Activated T-cell treated with anti-CD3 and anti-CD28 coated beads, Interleukin-2, amount 50 U/mL, for 72 hours (primary cell): ENCODE measurements around the gene ZBTB47. TPM values are rescaled to one million over a fixed set of nuclear protein-coding genes. Genes with fewer than 3 reads are reported as not detected.
A peak's percentile ranks its signal among the peaks of the same experiment; 100 is the strongest.

Experiments
- ATAC-seq, 2 donors: fragments of 150-1000 bp; cut with Tn5 transposase; replicated peaks in 1 of 2; 2 replicates each; pipeline ENCODE4 v1.10.0; 2021; ENCODE audit warnings: moderate library complexity in 2 of 2, mild to moderate bottlenecking in 1 of 2
- DNase-seq, 2 donors: peaks; one replicate each; pipeline ENCODE4 v3.0.0; 2021 to 2022; ENCODE audit warnings: mixed read lengths in 1 of 2
- H3K27ac Mint-ChIP-seq: one replicate; pipeline ENCODE4 v1.8.0; 2022; ENCODE audit warnings: mild to moderate bottlenecking, moderate library complexity, mixed read lengths
- H3K27me3 Mint-ChIP-seq: one replicate; pipeline ENCODE4 v1.8.0; 2022; ENCODE audit warnings: low read depth, mixed read lengths
- H3K36me3 Mint-ChIP-seq, 2 donors: one replicate each; pipeline ENCODE4 v1.8.0; 2022; ENCODE audit warnings: mixed read lengths in 2 of 2, mild to moderate bottlenecking in 1 of 2; ENCODE audit not compliant: insufficient read depth in 2 of 2
- H3K4me1 Mint-ChIP-seq: one replicate; pipeline ENCODE4 v1.8.0; 2022; ENCODE audit warnings: low read depth, mixed read lengths
- H3K4me3 Mint-ChIP-seq, 2 donors: one replicate each; pipeline ENCODE4 v1.8.0; 2022; ENCODE audit warnings: mild to moderate bottlenecking in 2 of 2, mixed read lengths in 2 of 2, moderate library complexity in 2 of 2
- H3K9me3 Mint-ChIP-seq, 2 donors: one replicate each; pipeline ENCODE4 v1.8.0; 2022; ENCODE audit warnings: mixed read lengths in 2 of 2
- total RNA-seq, 2 donors: library from RNA; stranded (reverse); gene quantifications; one replicate each; pipeline ENCODE4 v1.2.3, GENCODE V29; 2022

The ZBTB47 gene
- under 1 TPM; 0.55 to 0.69 TPM for total RNA-seq

- no peak within 1 kb of the TSS for H3K27ac Mint-ChIP-seq
- no peaks in the 10 kb centered on the region for H3K36me3 Mint-ChIP-seq
- peaks cover 20% of the 10 kb centered on the region for H3K4me1 Mint-ChIP-seq
- ATAC-seq (peak in 1 of 2 donors; percentile 7), DNase-seq (no peak)
- peaks cover 14% of the 10 kb centered on the region for H3K27me3 Mint-ChIP-seq
- H3K4me3 Mint-ChIP-seq = peak within 1 kb of the TSS; percentile 81 to 89
- H3K9me3 Mint-ChIP-seq = no peaks in the 10 kb centered on the region
These were observed at the start of gene ZBTB47 for GRCh38 chr3:42653560-42654330. Gene ZBTB47, plus strand, starts transcription at chr3:42653697. Its CDS starts 4,659 bp downstream, at chr3:42658356.

- ATAC-seq (no peak), DNase-seq (no peak)
- Mint-ChIP-seq H3K4me1 (peaks cover 67% of the 10 kb centered on the region), H3K27ac (no peak overlapping the region), H3K4me3 (no peak overlapping the region), H3K9me3 (no peaks in the 10 kb centered on the region), H3K27me3 (no peaks in the 10 kb centered on the region), H3K36me3 (peaks cover 8 to 27% of the 10 kb centered on the region in 2 donors)
These were observed 47.8 kb upstream of the ZBTB47 start for GRCh38 chr3:42605546-42606173.

GRCh38 chr3:42608581-42608980 is 44.9 kb upstream of the ZBTB47 start:
- peaks cover 8 to 32% of the 10 kb centered on the region in 2 donors for H3K36me3 Mint-ChIP-seq

GRCh38 chr3:42610976-42611375 is 42.5 kb upstream of the ZBTB47 start:
- H3K4me3 Mint-ChIP-seq = peak overlapping the region in 1 of 2 donors; percentile 59
- H3K4me1 Mint-ChIP-seq = peaks cover 63% of the 10 kb centered on the region
- no peak for ATAC-seq
- H3K36me3 Mint-ChIP-seq = peaks cover 6 to 21% of the 10 kb centered on the region in 2 donors
- no peak for DNase-seq
- H3K9me3 Mint-ChIP-seq = no peaks in the 10 kb centered on the region
- H3K27me3 Mint-ChIP-seq = no peaks in the 10 kb centered on the region
- peak overlapping the region; percentile 91 for H3K27ac Mint-ChIP-seq

More at GRCh38 chr3:42608581-42608980, 44.9 kb upstream of the ZBTB47 start:
- DNase-seq (no peak), ATAC-seq (no peak)
- H3K4me3 Mint-ChIP-seq = no peak overlapping the region
- H3K27ac Mint-ChIP-seq = peak overlapping the region; percentile 88
- H3K27me3 Mint-ChIP-seq = no peaks in the 10 kb centered on the region
- H3K9me3 Mint-ChIP-seq = no peaks in the 10 kb centered on the region
- peaks cover 71% of the 10 kb centered on the region for H3K4me1 Mint-ChIP-seq

GRCh38 chr3:42612217-42612616 is 41.3 kb upstream of the ZBTB47 start:
- H3K4me3 Mint-ChIP-seq = no peak overlapping the region
- ATAC-seq (no peak), DNase-seq (no peak)
- no peaks in the 10 kb centered on the region for H3K9me3 Mint-ChIP-seq
- no peak overlapping the region for H3K27ac Mint-ChIP-seq
- H3K36me3 Mint-ChIP-seq = peaks cover 6 to 17% of the 10 kb centered on the region in 2 donors
- no peaks in the 10 kb centered on the region for H3K27me3 Mint-ChIP-seq
- peaks cover 68% of the 10 kb centered on the region for H3K4me1 Mint-ChIP-seq

GRCh38 chr3:42612928-42613327 is 40.6 kb upstream of the ZBTB47 start:
- DNase-seq (no peak), ATAC-seq (no peak)
- Mint-ChIP-seq H3K4me3 (no peak overlapping the region), H3K27me3 (no peaks in the 10 kb centered on the region), H3K36me3 (peaks cover 4 to 18% of the 10 kb centered on the region in 2 donors), H3K27ac (no peak overlapping the region), H3K9me3 (no peaks in the 10 kb centered on the region), H3K4me1 (peaks cover 68% of the 10 kb centered on the region)

- peaks cover 4 to 15% of the 10 kb centered on the region in 2 donors for H3K36me3 Mint-ChIP-seq
These were observed 40.0 kb upstream of the ZBTB47 start for GRCh38 chr3:42613462-42613861.

GRCh38 chr3:42631620-42632019 is 21.9 kb upstream of the ZBTB47 start:
- H3K4me3 Mint-ChIP-seq = no peak overlapping the region
- H3K4me1 Mint-ChIP-seq = peaks cover 23% of the 10 kb centered on the region
- DNase-seq (no peak), ATAC-seq (no peak)
- H3K36me3 Mint-ChIP-seq = peaks cover 6 to 11% of the 10 kb centered on the region in 2 donors
- H3K27me3 Mint-ChIP-seq = no peaks in the 10 kb centered on the region
- H3K27ac Mint-ChIP-seq = peak overlapping the region; percentile 6
- H3K9me3 Mint-ChIP-seq = no peaks in the 10 kb centered on the region

More at GRCh38 chr3:42613462-42613861, 40.0 kb upstream of the ZBTB47 start:
- Mint-ChIP-seq H3K27ac (peak overlapping the region; percentile 7), H3K27me3 (no peaks in the 10 kb centered on the region), H3K4me3 (peak overlapping the region in 1 of 2 donors; percentile 4), H3K9me3 (no peaks in the 10 kb centered on the region), H3K4me1 (peaks cover 68% of the 10 kb centered on the region)
- DNase-seq (no peak), ATAC-seq (no peak)

- ATAC-seq (peak in 1 of 2 donors; percentile 28), DNase-seq (no peak)
- H3K36me3 Mint-ChIP-seq = peaks cover 6 to 11% of the 10 kb centered on the region in 2 donors
- no peak overlapping the region for H3K4me3 Mint-ChIP-seq
- peaks cover 21% of the 10 kb centered on the region for H3K4me1 Mint-ChIP-seq
- no peaks in the 10 kb centered on the region for H3K27me3 Mint-ChIP-seq
- no peak overlapping the region for H3K27ac Mint-ChIP-seq
- H3K9me3 Mint-ChIP-seq = no peaks in the 10 kb centered on the region
These were observed 21.4 kb upstream of the ZBTB47 start for GRCh38 chr3:42632146-42632545.

GRCh38 chr3:42633544-42633943 is 20.0 kb upstream of the ZBTB47 start:
- H3K36me3 Mint-ChIP-seq = peaks cover 6 to 11% of the 10 kb centered on the region in 2 donors
- DNase-seq = no peak
- no peak overlapping the region for H3K27ac Mint-ChIP-seq
- no peaks in the 10 kb centered on the region for H3K9me3 Mint-ChIP-seq
- ATAC-seq = no peak
- H3K4me1 Mint-ChIP-seq = peaks cover 18% of the 10 kb centered on the region
- no peaks in the 10 kb centered on the region for H3K27me3 Mint-ChIP-seq
- H3K4me3 Mint-ChIP-seq = no peak overlapping the region

- H3K27ac Mint-ChIP-seq = no peak overlapping the region
- peaks cover 6 to 11% of the 10 kb centered on the region in 2 donors for H3K36me3 Mint-ChIP-seq
- ATAC-seq (peak; percentile 51 to 58), DNase-seq (no peak)
- peaks cover 18% of the 10 kb centered on the region for H3K4me1 Mint-ChIP-seq
- no peaks in the 10 kb centered on the region for H3K27me3 Mint-ChIP-seq
- peak overlapping the region in 1 of 2 donors; percentile 2 for H3K4me3 Mint-ChIP-seq
- H3K9me3 Mint-ChIP-seq = no peaks in the 10 kb centered on the region
These were observed 18.4 kb upstream of the ZBTB47 start for GRCh38 chr3:42635111-42635510.

- Mint-ChIP-seq H3K27me3 (no peaks in the 10 kb centered on the region), H3K4me3 (no peak overlapping the region), H3K27ac (no peak overlapping the region), H3K36me3 (peaks cover 9 to 17% of the 10 kb centered on the region in 2 donors), H3K4me1 (peaks cover 21% of the 10 kb centered on the region), H3K9me3 (no peaks in the 10 kb centered on the region)
- ATAC-seq (no peak), DNase-seq (no peak)
These were observed 16.5 kb upstream of the ZBTB47 start for GRCh38 chr3:42637001-42637400.

GRCh38 chr3:42638339-42638842 is 15.1 kb upstream of the ZBTB47 start:
- ATAC-seq = peak; percentile 89 to 91
- H3K27ac Mint-ChIP-seq = no peak overlapping the region
- no peaks in the 10 kb centered on the region for H3K27me3 Mint-ChIP-seq
- peak; percentile 66 to 67 for DNase-seq
- no peak overlapping the region for H3K4me3 Mint-ChIP-seq
- peaks cover 11 to 18% of the 10 kb centered on the region in 2 donors for H3K36me3 Mint-ChIP-seq
- H3K9me3 Mint-ChIP-seq = no peaks in the 10 kb centered on the region
- H3K4me1 Mint-ChIP-seq = peaks cover 17% of the 10 kb centered on the region
